ENCODE results near the gene OPTC.

GRCh38 chr1:203450001-203450400, 44.0 kb upstream of the OPTC start:
- TF ChIP-seq PURB (CRISPR knock-in tag; IDR thresholded peaks at IDR 0.05; ENCODE audit: low read depth) (no peak), TAF1 (IDR thresholded peaks at IDR 0.05; ENCODE audit: control insufficient read depth, extremely low read depth, insufficient read depth, low read length, severe bottlenecking) (no peak), ELK3 (CRISPR knock-in tag; IDR thresholded peaks at IDR 0.05) (no peak), ERF (CRISPR knock-in tag; IDR thresholded peaks at IDR 0.05) (no peak), SNIP1 (IDR thresholded peaks at IDR 0.05; ENCODE audit: low read depth) (no peak)

Measured in K562 (cell line).